VCaP (cell line): ENCODE results near the gene MAT1A.

ENCODE experiments used
- H3K27ac ChIP-seq: fragments of 450-650 bp; 2 replicates; pipeline ENCODE4 v1.5.1; 2017
- CTCF ChIP-seq: fragments of 450-650 bp; conservative IDR thresholded peaks from 2 replicates; pipeline ENCODE4 v1.5.1; 2017; ENCODE audit warnings: mild to moderate bottlenecking, moderate library complexity

Gene MAT1A

DNA sequence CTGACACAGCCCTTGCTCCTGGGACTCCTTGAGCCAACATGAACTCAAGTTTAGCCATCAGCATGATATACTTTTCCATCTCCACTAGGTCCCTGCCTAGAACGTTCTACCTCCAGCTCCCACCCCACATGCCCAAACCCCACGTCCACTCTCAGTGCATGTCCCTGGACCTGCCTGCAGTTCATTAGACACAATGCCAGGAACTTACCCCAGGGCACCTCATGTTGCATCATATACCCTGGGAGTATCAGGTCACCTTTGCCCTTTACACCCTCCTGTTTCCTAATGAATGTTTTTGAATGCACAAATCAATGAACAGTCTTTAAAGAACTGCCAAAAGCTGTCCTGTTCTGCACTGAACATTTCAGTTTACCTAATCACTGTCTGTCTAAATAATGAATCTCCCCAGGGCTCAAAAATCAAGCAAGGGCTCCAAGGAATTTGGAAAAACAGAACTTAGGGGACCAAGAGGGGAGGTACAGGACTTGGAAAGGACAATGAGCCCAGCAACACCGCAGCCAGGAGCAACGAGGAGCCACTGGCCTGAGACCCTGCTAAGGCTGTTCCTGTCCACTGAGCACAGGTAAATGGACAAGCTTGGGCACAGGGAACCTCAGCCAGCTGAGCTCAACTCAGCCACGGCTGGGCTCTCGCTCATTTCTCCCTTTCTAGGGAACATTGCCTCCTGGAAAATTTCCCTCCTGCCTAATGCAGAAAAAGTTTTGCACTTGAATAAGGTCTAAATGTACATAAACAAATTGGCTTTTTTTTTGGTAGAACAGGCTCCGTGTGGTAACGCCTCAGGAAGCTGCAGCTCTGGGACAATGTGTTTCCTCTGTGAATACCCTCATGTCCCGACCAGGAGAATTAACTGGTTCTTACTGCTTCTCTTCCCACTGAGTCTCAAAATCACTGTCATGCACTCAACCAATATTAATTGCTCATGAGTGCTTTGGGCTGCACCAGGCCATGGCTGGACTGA is 7.4 kb downstream of the MAT1A start:
- no peak for TF ChIP-seq CTCF
- H3K27ac ChIP-seq, result peak overlapping the region; percentile 13; the same call in 1 of the 2 replicates

GRCh38 chr10:80281292-80281691 is 8.2 kb downstream of the MAT1A start:
- TF ChIP-seq CTCF, result no peak
- no peak overlapping the region for H3K27ac ChIP-seq

DNA sequence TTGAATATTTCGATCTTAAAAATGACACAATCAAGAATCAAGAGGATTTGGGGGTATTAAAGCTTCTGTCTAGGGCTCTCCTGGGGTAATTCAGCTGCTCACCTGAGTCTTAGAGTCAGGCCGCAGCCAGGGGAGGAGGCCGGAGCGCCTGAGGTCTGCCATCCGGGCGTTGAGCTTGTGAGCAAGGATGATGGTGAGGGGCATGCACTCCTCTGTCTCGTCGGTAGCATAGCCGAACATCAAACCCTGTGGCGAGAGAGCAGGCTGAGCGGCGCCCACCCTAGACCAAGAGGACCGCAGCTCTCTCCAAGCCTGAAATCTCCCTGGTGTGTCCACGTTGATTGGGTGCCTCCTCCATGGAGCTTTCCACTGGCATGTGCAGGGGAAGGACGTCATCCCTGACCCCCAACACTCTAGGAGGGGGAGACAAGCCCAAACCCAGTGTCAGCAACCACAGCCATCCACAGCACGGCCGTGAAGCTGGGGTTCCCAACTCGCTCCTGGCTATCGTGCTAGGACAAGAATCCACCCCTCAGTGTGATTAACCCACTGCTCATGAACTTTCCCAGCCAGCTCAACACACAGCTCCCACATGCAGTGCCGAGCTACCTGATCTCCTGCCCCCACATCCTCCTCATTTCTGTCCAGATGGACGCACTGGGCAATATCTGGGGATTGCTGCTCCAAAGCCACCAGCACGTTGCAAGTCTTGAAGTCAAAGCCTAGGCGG is 9.2 kb downstream of the MAT1A start:
- TF ChIP-seq CTCF, result no peak
- no peak overlapping the region for H3K27ac ChIP-seq

DNA sequence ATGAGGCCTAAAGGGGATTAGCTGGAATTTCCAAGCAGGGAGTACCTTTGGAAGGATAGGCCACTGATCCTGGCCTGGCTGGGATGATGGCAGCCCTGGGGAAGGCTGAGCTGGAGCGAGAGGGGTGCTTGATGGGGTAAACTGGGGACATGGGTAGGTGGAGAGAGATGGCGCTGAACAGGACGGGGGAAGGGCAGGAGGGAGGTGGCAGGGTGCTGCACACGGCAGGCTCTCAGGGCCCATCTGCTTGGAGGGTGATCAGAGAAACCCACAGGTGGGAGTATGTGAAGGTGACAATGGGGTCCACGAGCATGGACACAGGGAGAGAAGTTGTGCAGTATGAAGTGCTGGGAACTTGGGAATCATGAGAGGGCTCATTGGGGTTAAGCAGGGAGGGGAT is 10.3 kb downstream of the MAT1A start:
- H3K27ac ChIP-seq, result no peak overlapping the region
- no peak for TF ChIP-seq CTCF

- no peak overlapping the region for H3K27ac ChIP-seq
- TF ChIP-seq CTCF, result no peak
These were observed 11.0 kb downstream of the MAT1A start for GRCh38 chr10:80278480-80278879.

DNA sequence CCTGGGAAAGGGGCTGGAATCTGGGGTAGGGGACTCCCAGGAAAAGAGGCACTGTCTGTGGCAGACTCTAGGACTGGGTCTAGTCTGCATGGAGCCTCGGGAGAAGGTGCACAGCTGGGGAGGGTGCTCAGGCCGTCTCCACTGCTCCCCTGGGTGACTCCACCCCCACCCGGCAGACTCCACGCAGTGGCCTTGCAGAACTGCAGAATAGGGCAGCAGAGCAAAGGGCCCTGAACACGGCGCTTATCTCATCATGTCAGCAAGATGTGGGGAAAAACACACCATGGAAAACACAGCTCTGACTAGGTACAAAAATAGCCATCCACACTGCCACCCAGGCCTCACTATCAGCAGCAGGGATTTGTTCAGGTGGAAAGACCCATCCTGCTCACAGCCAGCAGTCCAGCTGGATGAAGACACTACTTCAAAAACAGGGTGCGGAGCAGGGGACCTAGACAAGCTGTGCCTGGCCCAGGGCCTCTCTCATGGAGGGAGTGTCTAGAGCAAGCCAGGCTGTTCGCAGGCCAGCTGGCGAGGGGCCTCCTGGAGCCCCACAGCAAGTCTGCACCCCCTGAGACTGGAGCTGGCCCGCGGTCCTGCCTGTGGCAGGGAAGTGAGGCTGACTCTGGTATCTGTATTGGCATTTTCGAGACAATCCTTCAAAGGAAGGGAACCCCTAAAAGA is 11.7 kb downstream of the MAT1A start:
- no peak for TF ChIP-seq CTCF
- no peak overlapping the region for H3K27ac ChIP-seq

DNA sequence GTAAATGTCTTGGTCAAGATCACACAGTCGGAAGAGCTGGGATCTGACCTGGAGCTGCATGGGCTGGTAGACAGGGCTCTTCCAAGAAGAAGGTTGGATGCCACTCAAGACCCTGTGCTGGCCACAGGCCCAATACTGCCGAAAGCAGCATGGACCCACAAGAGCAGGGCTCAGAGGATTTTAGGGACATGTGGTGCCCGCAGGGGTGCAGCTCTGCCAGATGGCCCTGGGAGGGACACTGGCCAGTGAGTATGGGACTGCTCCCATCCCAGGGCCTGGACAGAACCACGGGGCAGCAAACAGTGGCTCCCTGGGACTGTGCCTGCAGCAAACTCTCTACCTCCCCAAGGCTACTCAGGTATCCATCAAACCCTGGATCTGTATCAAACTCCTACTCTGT is 12.4 kb downstream of the MAT1A start:
- no peak for TF ChIP-seq CTCF
- H3K27ac ChIP-seq, result no peak overlapping the region
